Fibroblast of skin of right biceps (primary cell): ENCODE data around the gene TJP1.

ENCODE experiments used
- DNase-seq: peaks from one replicate; pipeline ENCODE4 v3.0.0-alpha.2; 2013

TJP1 gene

DNA sequence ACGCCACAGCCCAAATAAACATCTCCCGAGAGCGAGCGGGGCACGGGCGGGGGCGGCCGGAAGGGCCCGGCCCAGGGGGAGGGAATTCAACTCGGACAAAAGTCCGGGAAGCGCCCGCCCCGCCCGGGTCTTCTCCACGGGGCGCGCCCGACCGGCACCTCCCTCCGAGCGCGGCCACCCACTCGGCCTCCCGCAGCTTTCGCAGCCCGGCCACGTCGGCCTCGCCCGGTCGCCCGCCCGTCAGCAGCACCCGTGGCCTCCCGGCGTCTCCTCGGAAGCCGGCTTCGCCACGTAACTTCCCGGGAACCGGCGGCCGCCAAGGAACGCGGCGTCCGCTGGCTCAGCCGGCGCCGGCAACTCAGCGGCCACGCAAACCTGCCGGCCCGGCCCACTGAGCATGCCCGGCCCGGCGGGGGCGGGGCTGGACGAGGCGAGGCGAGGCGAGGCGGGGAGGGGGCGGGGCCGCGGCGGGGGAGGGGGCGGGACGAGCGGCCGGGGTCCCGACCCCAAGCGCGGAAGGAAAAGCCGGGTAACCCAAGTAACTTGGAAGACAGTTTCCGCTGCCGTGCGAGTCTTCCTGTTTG lies at the start of gene TJP1:
Gene TJP1, minus strand, starts transcription at position 369 of the 584 bp plus-strand sequence. CDS start 440 bp downstream, outside the sequence.
- DNase-seq = peak; percentile 80

DNA sequence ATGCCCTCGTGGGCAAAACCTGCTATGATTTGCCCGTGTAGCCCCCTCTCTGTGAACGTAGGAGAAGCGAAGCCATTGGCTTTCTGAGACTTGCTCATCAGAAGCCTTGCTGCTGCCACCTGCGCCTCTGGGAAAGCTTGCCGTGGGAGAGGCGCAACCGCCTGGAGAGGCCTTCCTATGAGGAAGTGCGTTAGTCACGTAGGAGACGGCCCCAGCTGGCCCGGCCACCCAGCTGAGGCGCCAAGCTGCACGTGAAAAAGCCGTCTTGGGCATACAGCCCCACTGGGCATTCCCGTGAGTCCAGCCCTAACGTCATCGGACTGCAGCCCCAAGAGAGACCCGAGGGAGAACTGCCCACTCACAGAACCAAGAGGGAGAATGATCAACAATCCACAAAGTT lies 49.1 kb upstream of the TJP1 start:
- DNase-seq = no peak

DNA sequence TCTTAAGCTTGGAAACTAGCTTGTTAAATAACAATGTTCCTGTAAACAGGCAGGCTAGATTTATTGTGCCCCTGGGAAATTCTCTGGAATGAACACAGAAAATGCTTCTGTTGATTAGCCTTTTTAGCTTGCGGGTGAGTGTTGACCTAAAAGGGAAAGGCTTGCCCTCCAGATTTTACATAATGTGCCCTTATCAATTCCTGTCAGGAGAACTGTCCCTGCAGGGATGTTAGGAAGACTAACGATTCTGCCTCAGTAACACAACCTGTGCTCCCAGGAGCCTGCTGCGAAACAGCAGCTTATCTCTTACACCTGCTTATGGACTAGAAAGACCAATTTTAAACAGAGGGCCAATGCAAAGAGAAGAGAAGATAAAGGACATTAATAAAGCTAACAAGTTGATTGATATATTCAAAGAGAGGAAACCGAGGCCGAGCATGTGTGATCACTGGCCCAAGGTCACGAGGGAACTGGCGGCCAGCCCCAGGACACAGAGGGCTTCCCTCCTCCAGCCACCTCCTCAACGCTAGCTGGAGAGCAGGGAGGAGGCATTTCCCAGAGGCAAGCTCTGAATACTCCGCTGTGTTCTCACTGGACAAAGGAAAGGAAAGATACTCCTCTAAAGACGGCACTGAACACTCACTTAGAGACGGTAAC lies 48.4 kb upstream of the TJP1 start:
- no peak for DNase-seq

DNA sequence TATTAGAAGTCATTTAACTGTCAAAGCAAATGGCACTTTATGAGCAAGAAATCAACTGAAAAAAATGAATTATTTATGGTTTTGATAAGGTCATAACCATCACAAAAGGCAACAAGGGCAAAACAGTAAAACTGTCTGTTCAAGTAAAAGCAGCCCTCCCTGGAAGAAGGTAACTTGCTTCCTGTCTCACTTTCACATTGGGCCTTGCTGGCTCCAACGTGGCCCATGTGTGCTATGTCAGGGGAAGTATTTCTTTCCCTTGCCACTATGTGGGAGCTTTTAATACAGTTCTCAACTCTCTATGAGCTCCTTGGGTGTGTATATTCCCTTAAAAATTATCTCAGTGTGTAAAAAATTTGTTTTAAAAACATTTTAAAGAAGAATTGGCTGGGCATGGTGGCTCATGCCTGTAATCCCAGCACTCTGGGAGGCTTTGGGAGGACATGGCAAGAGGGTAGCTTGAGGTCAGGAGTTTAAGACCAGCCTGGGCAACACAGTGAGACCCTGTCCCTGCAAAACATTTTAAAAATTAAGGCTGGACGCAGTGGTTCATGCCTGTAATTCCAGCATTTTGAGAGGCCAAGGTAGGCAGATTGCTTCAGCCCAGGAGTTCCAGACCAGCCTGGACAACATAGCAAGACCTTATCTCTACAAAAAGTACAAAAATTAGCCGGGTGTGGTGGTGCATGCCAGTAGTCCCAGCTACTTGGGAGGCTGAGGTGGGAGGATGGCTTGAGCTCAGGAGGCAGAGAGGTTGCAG lies 45.2 kb upstream of the TJP1 start:
- DNase-seq = no peak

DNA sequence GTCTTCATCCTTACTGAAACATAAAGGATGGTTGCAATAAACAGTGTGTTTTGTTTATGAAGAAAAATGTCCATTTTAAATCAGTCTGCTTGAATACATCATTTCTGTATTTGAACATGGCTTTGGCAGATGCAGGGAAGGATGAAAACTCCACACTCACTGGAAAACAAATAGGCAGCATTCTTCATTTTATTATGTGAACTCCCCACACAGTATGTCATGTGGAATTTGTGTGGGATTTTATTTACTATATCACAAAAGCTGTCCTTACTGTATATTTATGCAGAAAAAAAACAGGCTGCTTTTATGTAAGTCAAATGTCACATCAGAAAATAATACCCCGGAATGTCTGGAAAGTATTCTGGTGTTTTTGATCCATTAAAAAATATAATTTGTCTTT lies 44.1 kb upstream of the TJP1 start:
- DNase-seq = no peak

DNA sequence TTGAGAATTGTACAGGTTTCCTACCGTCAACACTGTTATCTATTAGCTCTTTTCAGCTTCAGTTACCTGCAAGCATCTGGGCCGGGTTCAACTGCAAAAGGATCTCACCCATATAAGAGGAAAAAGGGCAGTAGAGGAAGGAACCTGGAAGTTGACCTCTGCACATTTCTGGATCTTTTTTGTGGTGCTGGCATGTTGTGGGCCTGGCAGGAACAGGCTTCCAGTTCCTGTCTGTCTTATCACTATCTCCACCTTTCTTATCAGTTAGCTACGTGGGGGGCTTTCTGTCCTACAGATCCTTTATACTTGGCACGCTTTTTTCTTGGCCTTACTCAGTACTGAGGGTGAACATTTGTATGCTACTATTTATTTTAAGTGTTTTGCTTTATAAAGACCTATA lies 42.2 kb upstream of the TJP1 start:
- DNase-seq = no peak

DNA sequence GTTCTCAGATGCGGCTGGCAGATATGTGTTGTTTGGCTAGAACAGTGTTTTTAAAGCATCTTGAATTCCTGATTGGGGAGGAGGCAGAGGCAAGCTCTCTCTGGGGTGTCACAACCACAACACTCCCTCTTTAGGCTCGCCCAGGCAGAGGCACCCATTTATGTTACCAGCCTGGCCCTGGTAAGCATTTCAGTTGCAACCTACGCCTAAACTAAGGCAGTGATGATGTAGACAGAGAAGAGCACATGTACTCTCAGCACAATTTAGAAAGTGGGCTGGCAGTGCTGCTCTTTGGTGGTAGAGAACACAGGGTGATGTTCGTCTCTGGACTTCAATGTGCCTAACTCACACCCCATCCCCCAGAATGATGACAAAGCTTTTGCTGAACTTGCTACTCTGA lies 41.2 kb upstream of the TJP1 start:
- no peak for DNase-seq

DNA sequence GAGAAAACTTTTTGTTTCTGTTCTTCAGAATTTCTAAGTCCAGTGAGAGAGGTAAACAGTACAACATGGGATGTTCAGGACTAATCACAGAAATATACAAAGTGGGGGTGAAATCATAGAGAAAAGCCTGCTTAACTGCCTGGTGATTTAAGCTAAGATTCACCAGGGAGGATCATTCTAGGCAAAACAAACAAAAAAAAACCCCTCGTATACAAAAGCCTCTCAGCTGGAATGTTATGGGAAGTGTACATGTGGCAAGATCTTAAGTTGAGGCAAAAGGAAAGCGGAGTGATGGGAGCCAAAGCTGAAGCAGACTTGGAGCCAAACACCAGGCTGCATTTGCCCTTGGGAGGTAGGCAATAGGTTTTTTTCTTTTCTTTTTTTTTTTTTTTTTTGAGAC lies 40.0 kb upstream of the TJP1 start:
- no peak for DNase-seq

DNA sequence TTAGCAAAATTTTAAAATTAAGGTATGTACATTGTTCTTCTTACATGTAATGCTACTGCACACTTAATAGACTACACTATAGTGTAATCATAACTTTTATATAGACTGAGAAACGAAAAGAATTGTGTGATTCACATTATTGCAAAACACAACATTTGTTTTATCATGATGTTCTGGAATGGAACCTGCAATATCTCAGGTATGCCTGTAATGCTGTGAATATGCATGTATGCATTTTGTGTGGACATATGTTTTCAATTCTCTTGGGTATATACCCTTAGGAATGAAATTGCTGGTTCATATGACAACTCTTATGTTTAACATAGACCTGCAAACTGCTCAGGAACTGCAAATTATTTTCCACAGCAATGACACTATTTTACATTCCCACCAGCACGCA lies 38.6 kb upstream of the TJP1 start:
- DNase-seq = peak; percentile 69

DNA sequence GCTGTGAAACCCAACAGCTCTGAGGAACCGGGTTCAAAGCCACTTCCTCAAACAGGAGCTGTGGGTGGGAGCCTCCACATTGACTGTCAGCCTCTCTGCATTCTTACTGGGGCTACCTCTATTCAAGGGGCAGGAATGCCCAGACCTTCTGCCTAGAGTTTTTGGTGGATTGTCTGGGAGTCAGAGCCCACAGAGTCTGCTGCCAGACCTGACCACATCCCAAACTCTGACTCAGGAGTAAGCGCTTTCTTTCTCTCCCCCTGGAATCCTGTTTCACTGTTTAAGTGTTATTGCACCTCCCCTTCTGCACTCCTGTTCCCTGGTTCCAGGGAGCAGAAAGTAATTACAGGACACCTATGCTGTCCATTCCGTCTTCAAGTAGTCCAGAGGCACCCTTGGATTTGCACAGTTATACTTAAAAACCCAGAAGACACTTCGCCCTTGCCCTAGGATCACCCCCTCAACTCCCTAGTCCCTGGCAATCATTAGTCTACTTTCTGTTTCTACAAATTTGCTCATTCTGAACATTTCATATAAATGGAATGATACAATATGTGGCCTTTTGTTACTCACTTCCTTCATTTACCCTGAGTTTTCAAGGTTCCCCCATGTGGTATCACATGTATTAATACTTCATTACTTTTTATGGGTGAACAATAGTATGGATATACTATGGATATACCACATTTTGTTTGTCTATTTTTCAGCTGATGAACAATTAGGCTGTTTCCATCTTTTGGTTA lies 37.9 kb upstream of the TJP1 start:
- peak; percentile 89 for DNase-seq

DNA sequence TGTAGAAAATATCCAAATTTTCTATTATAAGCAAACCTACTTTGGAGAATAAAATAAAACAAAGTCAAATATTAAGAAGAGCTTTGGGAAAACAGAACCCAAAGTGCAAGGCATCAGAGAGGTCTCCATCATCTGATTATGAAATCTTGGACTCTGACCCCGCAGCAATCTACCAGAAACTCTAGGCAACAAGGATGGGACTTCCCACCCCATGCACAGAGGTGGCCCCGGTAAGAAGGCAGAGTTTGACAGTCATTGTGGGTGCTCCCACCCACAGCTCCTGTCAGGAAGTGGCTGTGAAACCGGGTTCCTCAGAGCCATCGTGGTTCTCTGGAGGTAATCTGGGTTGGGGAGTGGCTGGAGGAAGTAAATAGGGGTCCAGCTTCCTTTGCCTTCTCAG lies 37.0 kb upstream of the TJP1 start:
- no peak for DNase-seq

DNA sequence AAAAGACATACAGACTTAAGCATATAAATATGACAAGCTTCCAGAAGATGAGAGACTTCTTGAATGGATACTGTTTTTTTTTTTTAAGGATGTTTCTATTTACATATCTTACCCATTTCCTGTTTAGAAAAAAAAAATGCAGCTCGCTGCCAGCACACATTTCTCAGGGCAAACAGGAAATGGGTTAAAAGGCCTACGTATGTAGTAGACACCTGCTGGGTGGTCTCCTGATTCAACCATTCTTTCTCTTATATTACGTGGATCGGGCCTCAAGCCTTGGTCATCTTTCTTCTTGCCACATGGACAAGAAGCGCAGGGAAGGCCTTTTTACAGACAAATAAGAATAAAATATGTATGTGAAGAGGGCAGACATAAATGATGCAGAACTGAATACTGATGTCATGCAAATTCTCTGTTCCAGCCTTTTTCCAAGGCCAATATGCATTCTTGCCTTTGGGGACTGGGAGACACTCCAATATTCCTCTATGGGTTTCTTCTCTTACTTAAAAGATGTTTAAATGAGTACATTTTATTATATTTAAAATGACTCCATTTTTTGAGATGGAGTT lies 35.0 kb upstream of the TJP1 start:
- DNase-seq = no peak

DNA sequence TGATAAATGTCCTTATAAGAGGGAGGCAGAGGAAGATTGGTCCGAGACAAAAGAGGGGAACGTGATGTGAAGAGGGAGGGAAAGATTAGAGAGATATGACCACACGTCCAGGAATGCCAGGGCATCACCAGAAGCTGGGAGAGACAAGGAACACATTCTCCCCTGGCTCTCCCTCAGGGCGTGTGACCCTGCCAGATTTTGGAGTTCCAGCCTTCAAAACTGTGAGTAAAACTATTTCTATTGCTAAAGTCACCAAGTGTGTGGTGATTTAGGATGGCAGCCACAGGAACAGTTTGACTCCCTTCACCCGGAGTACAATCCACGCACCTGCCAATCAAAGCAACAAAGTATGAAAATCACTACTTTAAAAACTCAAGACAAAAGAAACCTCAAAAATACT lies 32.1 kb upstream of the TJP1 start:
- DNase-seq = no peak

DNA sequence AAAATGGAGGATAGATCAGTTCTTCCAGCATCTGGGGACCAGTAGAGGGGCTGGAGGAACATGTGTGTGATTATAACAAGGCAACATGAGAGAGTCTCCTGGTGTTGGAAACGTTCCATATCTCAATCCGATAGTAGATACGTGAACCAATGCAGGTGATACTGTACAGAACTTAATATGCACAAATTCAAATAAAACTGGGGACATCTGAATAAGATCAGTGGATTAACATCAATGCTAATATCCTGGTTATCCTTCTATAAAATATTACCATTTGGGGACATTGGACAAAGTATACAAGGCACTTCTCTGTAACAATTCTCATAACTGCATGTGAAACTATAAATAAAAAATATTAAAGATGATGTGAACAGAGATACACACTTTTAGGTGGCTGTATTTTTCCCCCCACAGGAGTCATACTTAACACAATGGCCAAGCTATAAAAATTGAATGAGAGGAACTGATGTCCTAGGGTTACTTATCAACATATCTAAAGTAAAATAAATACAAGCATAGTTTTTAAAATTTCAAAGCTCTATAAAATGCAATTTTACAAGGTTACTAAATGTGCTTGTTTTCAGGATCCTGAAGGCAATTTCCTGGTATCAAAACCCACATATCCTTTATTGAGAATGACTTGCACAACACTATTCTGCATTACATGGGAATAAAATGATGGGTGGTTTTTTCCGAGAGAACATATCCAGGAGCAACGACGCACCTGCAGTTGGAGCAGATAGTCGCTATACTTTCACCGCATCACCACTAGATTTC lies 31.1 kb upstream of the TJP1 start:
- no peak for DNase-seq

DNA sequence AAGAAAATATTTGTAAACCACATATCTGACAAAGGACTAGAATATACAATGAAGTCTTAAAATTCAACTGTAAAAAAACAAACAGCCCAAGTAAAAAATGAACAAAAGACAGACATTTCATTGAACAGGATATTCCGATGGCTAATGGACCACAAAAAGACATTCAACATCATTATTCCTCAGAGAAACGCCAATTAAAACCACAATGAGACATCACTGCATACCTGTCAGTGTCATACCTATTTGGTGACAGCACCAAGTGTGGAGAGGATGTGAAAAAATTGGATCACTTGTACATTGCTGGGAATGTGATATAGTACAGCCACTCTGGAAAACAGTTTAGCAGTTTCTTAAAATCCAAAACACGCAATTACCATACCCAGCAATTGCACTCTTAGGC lies 29.9 kb upstream of the TJP1 start:
- DNase-seq = peak; percentile 22

DNA sequence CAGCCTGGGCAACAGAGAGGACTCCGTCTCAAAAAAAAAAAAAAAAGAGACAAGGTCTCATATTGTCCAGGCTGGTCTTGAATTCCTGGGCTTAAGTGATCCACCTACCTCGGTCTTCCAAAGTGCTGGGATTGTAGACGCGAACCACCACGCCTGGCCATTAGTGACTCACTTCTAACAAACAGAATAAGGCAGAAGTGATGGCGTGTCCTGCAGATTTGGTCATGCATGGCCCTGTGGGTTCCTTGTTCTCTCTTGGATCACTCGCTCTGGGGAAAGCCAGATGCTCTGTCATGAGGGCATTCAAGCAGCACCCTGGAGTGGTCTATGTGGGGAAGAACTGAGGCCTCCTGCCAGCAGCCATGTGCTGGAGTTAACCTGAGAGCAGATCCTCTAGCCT lies 27.4 kb upstream of the TJP1 start:
- DNase-seq = no peak

DNA sequence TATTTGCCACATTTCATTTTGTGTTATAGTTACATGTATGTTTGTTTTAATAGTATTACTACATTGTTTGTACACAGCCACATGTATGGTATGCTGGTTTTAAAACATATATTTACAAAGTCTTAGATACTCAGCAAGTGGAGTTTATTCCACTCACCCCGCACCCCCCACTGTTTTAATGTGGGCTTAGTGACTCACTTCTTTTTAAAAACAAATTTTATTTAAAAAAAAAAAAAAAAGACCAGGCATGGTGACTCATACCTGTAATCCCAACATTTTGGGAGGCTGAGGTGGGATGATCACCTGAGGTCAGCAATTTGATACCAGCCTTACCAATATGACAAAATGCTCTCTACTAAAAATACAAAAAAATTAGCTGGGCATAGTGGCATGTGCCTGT lies 26.9 kb upstream of the TJP1 start:
- no peak for DNase-seq

DNA sequence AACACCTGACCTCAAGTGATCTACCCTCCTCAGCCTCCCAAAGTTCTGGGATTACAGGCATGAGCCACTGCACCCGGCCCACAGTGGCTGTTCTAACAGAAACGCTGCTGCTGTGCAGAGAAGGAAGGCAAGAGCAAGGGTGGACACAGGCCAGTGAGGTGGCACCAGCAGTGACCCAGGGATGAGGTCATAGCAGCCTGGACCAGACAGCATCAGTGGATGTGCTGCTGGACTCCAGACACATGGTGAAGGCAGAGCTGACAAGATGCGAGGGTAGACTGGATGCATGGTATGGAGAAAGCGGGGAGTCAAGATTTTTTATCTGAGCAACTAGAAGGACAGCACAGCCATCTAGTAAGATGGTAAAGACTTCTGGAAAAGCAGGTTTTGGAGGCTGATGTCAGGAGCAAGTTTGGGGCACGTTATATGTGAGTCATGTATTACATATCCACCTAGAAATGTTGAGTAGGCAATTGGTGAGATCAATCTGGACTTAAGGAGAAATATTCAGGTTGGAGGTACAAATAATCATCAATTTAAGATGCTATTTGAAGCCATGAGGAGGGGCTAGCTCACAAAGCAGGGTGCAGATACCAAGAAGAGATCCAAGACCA lies 22.1 kb upstream of the TJP1 start:
- DNase-seq = no peak

DNA sequence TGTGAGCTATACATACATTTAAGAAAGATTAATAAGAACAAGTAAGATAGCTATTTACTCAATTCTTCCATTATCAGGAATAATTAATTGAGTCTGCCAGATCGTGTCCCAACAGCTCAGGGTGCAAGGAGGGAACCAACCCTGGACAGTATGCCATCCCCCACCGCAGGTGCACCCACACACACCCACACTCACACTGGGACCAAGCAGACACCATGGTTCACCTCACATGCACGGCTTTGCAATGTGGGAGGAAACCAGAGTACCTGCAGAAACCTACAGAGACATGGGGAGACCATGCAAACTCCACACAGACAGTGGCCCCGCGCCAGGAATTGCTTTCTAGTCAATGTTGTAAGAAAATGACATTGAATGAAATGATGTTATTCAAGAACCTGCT lies 20.0 kb upstream of the TJP1 start:
- DNase-seq = no peak

DNA sequence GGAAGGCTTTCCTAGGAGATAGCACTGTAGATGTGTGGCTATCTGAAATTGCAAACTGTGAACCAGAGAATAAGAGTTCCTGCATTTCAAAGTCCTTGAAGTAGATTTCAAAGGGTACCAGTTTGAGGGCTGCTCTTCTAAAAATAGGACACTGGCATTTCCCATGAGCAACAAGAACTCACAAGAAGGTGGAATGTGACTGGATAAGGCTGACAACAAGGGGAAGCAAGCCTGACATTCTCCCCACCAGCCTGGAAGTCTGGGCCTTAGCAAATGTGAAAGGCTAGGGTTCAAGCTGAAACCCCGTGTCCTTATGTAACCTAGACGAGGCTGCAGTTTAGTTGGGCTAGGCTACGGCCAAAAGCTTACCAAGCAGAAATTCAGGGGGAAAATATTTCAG lies 18.7 kb upstream of the TJP1 start:
- no peak for DNase-seq

DNA sequence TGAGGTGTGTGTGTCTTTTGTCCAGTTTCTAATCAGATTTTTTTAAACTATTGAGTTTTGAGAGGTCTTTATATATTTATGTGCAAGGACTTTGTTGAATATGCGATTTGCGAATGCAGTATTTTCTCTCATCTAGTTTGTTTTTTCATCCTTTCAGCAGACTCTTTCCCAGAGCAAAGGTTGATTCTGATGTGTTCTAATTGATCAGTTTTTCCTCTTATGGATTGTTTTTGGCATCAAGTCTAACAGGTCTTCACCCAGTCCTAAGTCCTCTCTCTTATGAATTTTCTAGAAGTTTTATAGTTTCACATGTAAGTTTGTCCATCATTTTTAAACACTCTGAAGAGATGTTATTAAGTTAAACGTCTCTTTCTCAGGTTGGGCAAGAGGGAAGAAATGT lies 17.8 kb upstream of the TJP1 start:
- no peak for DNase-seq

DNA sequence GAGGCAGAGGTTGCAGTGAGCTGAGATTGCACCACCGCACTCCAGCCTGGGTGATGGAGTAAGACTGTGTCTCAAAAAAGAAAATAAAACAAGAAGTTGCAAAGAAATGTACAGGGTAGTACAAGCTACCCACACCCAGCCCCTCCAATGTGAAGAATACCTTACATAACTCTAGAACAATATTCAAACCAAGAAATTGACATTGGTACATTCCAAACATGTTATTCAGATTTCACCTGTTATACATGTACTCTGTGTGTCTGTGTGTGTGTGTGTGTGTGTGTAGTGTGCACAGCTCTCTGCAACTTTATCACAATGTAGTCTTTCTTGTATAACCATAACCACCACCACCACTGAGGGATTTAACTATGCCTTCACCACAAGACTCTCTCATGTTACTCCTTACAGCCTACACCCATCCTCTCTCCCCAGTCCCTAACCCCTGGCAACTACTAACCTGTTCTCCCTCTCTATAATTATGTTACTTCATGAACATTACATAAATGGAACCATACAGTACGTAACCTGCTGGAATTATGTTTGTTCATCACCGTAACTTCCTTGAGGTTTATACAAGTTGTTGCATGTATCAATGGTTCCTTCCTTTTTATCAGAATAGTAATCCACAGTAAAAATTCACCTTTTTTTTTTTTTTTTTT lies 16.2 kb upstream of the TJP1 start:
- DNase-seq = no peak
